H9 (cell line): ENCODE data around the gene GID8. TPM values are rescaled to one million over a fixed set of nuclear protein-coding genes. Genes with fewer than 3 reads are reported as not detected.

Source experiments
- DNase-seq: peaks from one replicate; pipeline ENCODE4 v3.0.0-alpha.2; 2017
- H2AFZ ChIP-seq: one replicate; pipeline ENCODE4 v1.6.1; 2013; ENCODE audit warnings: mild to moderate bottlenecking, low read length, control low read depth, moderate library complexity
- H2AK5ac ChIP-seq: 2 replicates; pipeline ENCODE4 v1.6.1; 2013; ENCODE audit warnings: low read length, control low read depth, mixed read lengths; ENCODE audit not compliant: insufficient read length
- H2BK120ac ChIP-seq: one replicate; pipeline ENCODE4 v1.6.1; 2013; ENCODE audit warnings: low read depth, mild to moderate bottlenecking, low read length, control low read depth, inconsistent platforms; ENCODE audit not compliant: poor library complexity, severe bottlenecking
- H2BK12ac ChIP-seq: 2 replicates; pipeline ENCODE4 v1.6.1; 2013; ENCODE audit warnings: low read length, control low read depth, mixed read lengths, low read depth; ENCODE audit not compliant: insufficient read length
- H2BK15ac ChIP-seq: 2 replicates; pipeline ENCODE4 v1.6.1; 2013; ENCODE audit warnings: low read depth, low read length, control low read depth
- H2BK20ac ChIP-seq: one replicate; pipeline ENCODE4 v1.6.1; 2013; ENCODE audit warnings: low read depth, mild to moderate bottlenecking, low read length, control low read depth, inconsistent platforms; ENCODE audit not compliant: poor library complexity, severe bottlenecking
- H2BK5ac ChIP-seq: 2 replicates; pipeline ENCODE4 v1.6.1; 2013; ENCODE audit warnings: low read length, control low read depth, mixed read lengths; ENCODE audit not compliant: insufficient read length
- H3K14ac ChIP-seq: 2 replicates; pipeline ENCODE4 v1.6.1; 2013; ENCODE audit warnings: low read length, control low read depth; ENCODE audit not compliant: insufficient read depth
- H3K18ac ChIP-seq: 2 replicates; pipeline ENCODE4 v1.6.1; 2013; ENCODE audit warnings: low read depth, mild to moderate bottlenecking, mixed read lengths, low read length, control low read depth; ENCODE audit not compliant: insufficient read length
- H3K23ac ChIP-seq: 2 replicates; pipeline ENCODE4 v1.6.1; 2013; ENCODE audit warnings: low read length, control low read depth, mixed read lengths, low read depth; ENCODE audit not compliant: insufficient read length
- H3K23me2 ChIP-seq: 2 replicates; pipeline ENCODE4 v1.6.1; 2013; ENCODE audit warnings: low read depth, mild to moderate bottlenecking, mixed read lengths, low read length, control low read depth; ENCODE audit not compliant: insufficient read length, poor library complexity, severe bottlenecking
- H3K27ac ChIP-seq: 2 replicates; pipeline ENCODE4 v1.5.1; 2013; ENCODE audit warnings: low read length, control low read depth, mixed read lengths, low read depth; ENCODE audit not compliant: insufficient read length
- H3K27me3 ChIP-seq: 2 replicates; pipeline ENCODE4 v1.6.1; 2013; ENCODE audit warnings: low read length, control low read depth, inconsistent platforms; ENCODE audit not compliant: insufficient read depth
- H3K4ac ChIP-seq: 2 replicates; pipeline ENCODE4 v1.6.1; 2013; ENCODE audit warnings: low read depth, mild to moderate bottlenecking, control low read depth, inconsistent platforms, low read length, moderate library complexity
- H3K4me1 ChIP-seq: 2 replicates; pipeline ENCODE4 v1.6.1; 2013; ENCODE audit warnings: low read length, control low read depth, inconsistent platforms; ENCODE audit not compliant: insufficient read depth
- H3K4me2 ChIP-seq: 2 replicates; pipeline ENCODE4 v1.6.1; 2013; ENCODE audit warnings: low read length, control low read depth, mixed read lengths; ENCODE audit not compliant: insufficient read length, insufficient read depth
- H3K56ac ChIP-seq: 2 replicates; pipeline ENCODE4 v1.6.1; 2013; ENCODE audit warnings: low read depth, mild to moderate bottlenecking, mixed read lengths, low read length, control low read depth; ENCODE audit not compliant: insufficient read length
- H3K79me1 ChIP-seq: 2 replicates; pipeline ENCODE4 v1.6.1; 2013; ENCODE audit warnings: low read depth, mild to moderate bottlenecking, moderate library complexity, low read length, control low read depth, inconsistent platforms; ENCODE audit not compliant: insufficient read depth, poor library complexity, severe bottlenecking
- H3K79me2 ChIP-seq: 2 replicates; pipeline ENCODE4 v1.6.1; 2013; ENCODE audit warnings: low read length, control low read depth, inconsistent platforms; ENCODE audit not compliant: insufficient read depth
- H3K9ac ChIP-seq: 2 replicates; pipeline ENCODE4 v1.6.1; 2013; ENCODE audit warnings: low read length, control low read depth, mixed read lengths; ENCODE audit not compliant: insufficient read length; ENCODE audit errors: extremely low read depth
- H3K9me3 ChIP-seq: one replicate; pipeline ENCODE4 v1.6.1; 2013; ENCODE audit warnings: low read depth, low read length, inconsistent platforms; ENCODE audit not compliant: control insufficient read depth
- H3T11ph ChIP-seq: one replicate; pipeline ENCODE4 v1.6.1; 2013; ENCODE audit warnings: mild to moderate bottlenecking, low read length, control low read depth, inconsistent platforms
- H4K20me1 ChIP-seq: one replicate; pipeline ENCODE4 v1.6.1; 2013; ENCODE audit not compliant: control insufficient read depth, insufficient read length, insufficient read depth
- H4K5ac ChIP-seq: 2 replicates; pipeline ENCODE4 v1.6.1; 2013; ENCODE audit warnings: low read depth, mild to moderate bottlenecking, mixed read lengths, low read length, control low read depth; ENCODE audit not compliant: insufficient read length
- H4K8ac ChIP-seq: replicated peaks from 2 replicates; pipeline ENCODE4 v1.6.1; 2013; ENCODE audit warnings: low read length, control low read depth, mixed read lengths, low read depth; ENCODE audit not compliant: insufficient read length
- H4K91ac ChIP-seq: 2 replicates; pipeline ENCODE4 v1.6.1; 2013; ENCODE audit warnings: low read depth, mild to moderate bottlenecking, moderate library complexity, mixed read lengths, low read length, control low read depth; ENCODE audit not compliant: insufficient read length
- H3K27ac Mint-ChIP-seq, 3 experiments: 2 replicates in 2 of 3; 3 replicates in 1 of 3; pipeline ENCODE4 v1.8.0; 2020 to 2021; ENCODE audit warnings: mixed read lengths in 3 of 3, mild to moderate bottlenecking in 1 of 3, moderate library complexity in 1 of 3
- H3K27me3 Mint-ChIP-seq: 2 replicates; pipeline ENCODE4 v1.8.0; 2021; ENCODE audit warnings: low read depth, mild to moderate bottlenecking, moderate library complexity, mixed read lengths
- H3K36me3 Mint-ChIP-seq, 3 experiments: 2 replicates in 2 of 3; 3 replicates in 1 of 3; pipeline ENCODE4 v1.8.0; 2020 to 2021; ENCODE audit warnings: low read depth in 3 of 3, mixed read lengths in 3 of 3; ENCODE audit not compliant: insufficient read depth in 1 of 3
- H3K4me1 Mint-ChIP-seq, 2 experiments: 2 replicates each; pipeline ENCODE4 v1.8.0; 2020; ENCODE audit warnings: mixed read lengths in 2 of 2
- H3K4me3 Mint-ChIP-seq, 2 experiments: 2 replicates in 1 of 2; 3 replicates in 1 of 2; pipeline ENCODE4 v1.8.0; 2020 to 2021; ENCODE audit warnings: mild to moderate bottlenecking in 2 of 2, mixed read lengths in 2 of 2, moderate library complexity in 1 of 2
- H3K9me3 Mint-ChIP-seq, 2 experiments: 2 replicates in 1 of 2; 3 replicates in 1 of 2; pipeline ENCODE4 v1.8.0; 2020; ENCODE audit warnings: mild to moderate bottlenecking in 2 of 2, mixed read lengths in 2 of 2, moderate library complexity in 1 of 2
- CTCF ChIP-seq: fragments of 200-600 bp; sonication (generic); conservative IDR thresholded peaks from 3 replicates; pipeline ENCODE4 v1.8.0; 2021; ENCODE audit warnings: antibody characterized with exemption, mild to moderate bottlenecking
- WGBS: extraction: QIAGEN DNeasy Blood & Tissue Kit; methylation state at CpG from one replicate; pipeline ENCODE4 v1.1.7; 2013; ENCODE audit warnings: missing lambda C conversion rate, low lambda C conversion rate, mixed read lengths; ENCODE audit not compliant: insufficient read length; ENCODE audit errors: extremely low coverage; 5-methylcytosine and 5-hydroxymethylcytosine counted together
- total RNA-seq: library from RNA; stranded (reverse); gene quantifications from 2 replicates; pipeline ENCODE4 v1.2.1, GENCODE V29; 2021

GID8 gene
- total RNA-seq, 1 experiment from 2014 or later: 60.9 TPM

GRCh38 chr20:62990306-62990825, 52.4 kb downstream of the GID8 start:
- Histone ChIP-seq H2BK20ac (no peak overlapping the region), H3K4me2 (no peak overlapping the region), H3K18ac (no peak overlapping the region), H2BK120ac (no peak overlapping the region), H3T11ph (no peak overlapping the region), H3K27ac (no peak overlapping the region), H3K27me3 (no peaks in the 10 kb centered on the region), H3K9me3 (no peaks in the 10 kb centered on the region), H3K23me2 (no peaks in the 10 kb centered on the region), H2AK5ac (no peak overlapping the region), H3K79me2 (no peaks in the 10 kb centered on the region), H3K4me1 (peaks cover 6% of the 10 kb centered on the region; the same call in 1 of the 2 replicates), H2BK12ac (no peak overlapping the region), H4K20me1 (no peaks in the 10 kb centered on the region), H4K5ac (no peak overlapping the region), H2BK5ac (no peak overlapping the region), H3K23ac (no peak overlapping the region), H2BK15ac (no peak overlapping the region), H4K8ac (no peak overlapping the region), H2AFZ (no peak overlapping the region), H3K4ac (no peak overlapping the region), H3K14ac (no peak overlapping the region; the same call in 1 of the 2 replicates), H4K91ac (no peak overlapping the region), H3K9ac (no peak overlapping the region), H3K56ac (no peak overlapping the region), H3K79me1 (no peaks in the 10 kb centered on the region)
- no CpG with 5 or more reads among the region's 22 CpGs for WGBS
- H3K9me3 Mint-ChIP-seq: no peaks in the 10 kb centered on the region; a peak in 1 of 5 replicates
- H3K4me1 Mint-ChIP-seq: peaks cover 11 to 30% of the 10 kb centered on the region in 2 experiments
- TF ChIP-seq CTCF: no peak
- H3K4me3 Mint-ChIP-seq: no peak overlapping the region
- DNase-seq: no peak
- peaks cover 33% of the 10 kb centered on the region for H3K27me3 Mint-ChIP-seq
- H3K36me3 Mint-ChIP-seq: no peaks in the 10 kb centered on the region
- H3K27ac Mint-ChIP-seq: no peak overlapping the region
